ENCODE measurements around the gene PRDM16.

PRDM16 gene

DNA sequence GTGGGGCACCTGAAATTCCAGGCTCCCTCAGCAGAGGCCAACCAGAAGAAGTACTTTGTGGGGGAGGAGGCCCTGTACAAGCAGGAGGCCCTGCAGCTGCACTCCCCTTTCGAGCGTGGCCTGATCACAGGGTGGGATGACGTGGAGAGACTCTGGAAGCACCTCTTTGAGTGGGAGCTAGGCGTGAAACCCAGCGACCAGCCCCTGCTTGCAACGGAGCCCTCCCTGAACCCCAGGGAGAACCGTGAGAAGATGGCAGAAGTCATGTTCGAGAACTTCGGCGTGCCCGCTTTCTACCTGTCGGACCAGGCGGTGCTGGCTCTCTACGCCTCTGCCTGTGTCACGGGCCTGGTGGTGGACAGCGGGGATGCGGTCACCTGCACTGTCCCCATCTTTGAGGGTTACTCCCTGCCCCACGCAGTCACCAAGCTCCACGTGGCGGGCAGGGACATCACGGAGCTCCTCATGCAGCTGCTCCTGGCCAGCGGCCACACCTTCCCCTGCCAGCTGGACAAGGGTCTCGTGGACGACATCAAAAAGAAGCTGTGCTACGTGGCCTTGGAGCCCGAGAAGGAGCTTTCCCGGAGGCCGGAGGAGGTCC lies 47.1 kb upstream of the PRDM16 start (continued):
- TF ChIP-seq, protein P1, sequence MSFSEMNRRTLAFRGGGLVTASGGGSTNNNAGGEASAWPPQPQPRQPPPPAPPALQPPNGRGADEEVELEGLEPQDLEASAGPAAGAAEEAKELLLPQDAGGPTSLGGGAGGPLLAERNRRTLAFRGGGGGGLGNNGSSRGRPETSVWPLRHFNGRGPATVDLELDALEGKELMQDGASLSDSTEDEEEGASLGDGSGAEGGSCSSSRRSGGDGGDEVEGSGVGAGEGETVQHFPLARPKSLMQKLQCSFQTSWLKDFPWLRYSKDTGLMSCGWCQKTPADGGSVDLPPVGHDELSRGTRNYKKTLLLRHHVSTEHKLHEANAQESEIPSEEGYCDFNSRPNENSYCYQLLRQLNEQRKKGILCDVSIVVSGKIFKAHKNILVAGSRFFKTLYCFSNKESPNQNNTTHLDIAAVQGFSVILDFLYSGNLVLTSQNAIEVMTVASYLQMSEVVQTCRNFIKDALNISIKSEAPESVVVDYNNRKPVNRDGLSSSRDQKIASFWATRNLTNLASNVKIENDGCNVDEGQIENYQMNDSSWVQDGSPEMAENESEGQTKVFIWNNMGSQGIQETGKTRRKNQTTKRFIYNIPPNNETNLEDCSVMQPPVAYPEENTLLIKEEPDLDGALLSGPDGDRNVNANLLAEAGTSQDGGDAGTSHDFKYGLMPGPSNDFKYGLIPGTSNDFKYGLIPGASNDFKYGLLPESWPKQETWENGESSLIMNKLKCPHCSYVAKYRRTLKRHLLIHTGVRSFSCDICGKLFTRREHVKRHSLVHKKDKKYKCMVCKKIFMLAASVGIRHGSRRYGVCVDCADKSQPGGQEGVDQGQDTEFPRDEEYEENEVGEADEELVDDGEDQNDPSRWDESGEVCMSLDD (tag by site-specific recombination; IDR thresholded peaks at IDR 0.05): no peak
- TF ChIP-seq ZXDB (tag by site-specific recombination; IDR thresholded peaks at IDR 0.05): no peak
- no peak for TF ChIP-seq ZFP37 (tag by site-specific recombination; IDR thresholded peaks at IDR 0.05)
- no peak for TF ChIP-seq SP7 (tag by site-specific recombination; IDR thresholded peaks at IDR 0.05)
- TF ChIP-seq, protein P2, sequence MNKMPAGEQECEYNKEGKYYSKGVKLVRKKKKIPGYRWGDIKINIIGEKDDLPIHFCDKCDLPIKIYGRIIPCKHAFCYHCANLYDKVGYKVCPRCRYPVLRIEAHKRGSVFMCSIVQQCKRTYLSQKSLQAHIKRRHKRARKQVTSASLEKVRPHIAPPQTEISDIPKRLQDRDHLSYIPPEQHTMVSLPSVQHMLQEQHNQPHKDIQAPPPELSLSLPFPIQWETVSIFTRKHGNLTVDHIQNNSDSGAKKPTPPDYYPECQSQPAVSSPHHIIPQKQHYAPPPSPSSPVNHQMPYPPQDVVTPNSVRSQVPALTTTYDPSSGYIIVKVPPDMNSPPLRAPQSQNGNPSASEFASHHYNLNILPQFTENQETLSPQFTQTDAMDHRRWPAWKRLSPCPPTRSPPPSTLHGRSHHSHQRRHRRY (tag by site-specific recombination; IDR thresholded peaks at IDR 0.05): no peak
- TF ChIP-seq ZNF133 (tag by site-specific recombination; IDR thresholded peaks at IDR 0.05): no peak
- TF ChIP-seq, protein P3, sequence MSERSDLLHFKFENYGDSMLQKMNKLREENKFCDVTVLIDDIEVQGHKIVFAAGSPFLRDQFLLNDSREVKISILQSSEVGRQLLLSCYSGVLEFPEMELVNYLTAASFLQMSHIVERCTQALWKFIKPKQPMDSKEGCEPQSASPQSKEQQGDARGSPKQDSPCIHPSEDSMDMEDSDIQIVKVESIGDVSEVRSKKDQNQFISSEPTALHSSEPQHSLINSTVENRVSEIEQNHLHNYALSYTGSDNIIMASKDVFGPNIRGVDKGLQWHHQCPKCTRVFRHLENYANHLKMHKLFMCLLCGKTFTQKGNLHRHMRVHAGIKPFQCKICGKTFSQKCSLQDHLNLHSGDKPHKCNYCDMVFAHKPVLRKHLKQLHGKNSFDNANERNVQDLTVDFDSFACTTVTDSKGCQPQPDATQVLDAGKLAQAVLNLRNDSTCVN (tag by site-specific recombination; optimal IDR thresholded peaks at IDR 0.05): no peak

DNA sequence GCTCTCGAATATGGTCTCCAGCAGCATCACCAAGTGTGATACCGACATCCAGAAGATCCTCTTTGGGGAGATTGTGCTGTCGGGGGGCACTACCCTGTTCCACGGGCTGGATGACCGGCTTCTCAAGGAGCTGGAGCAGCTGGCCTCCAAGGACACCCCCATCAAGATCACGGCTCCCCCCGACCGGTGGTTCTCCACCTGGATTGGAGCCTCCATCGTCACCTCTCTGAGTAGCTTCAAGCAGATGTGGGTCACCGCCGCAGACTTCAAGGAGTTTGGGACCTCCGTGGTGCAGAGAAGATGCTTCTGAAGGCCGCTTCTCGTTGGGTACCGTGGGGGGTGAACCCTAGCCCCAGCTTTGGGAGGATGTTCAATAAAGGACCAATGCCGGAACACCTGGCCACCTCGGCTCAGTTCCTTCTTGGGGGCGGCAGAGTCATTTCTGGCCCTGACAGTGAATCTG lies 46.5 kb upstream of the PRDM16 start:
- no peak overlapping the region for H3K27ac ChIP-seq (ENCODE audit: extremely low read depth, low read depth, low read length)
- POLR2A ChIA-PET: no interaction called here
- TF ChIP-seq, protein P4, sequence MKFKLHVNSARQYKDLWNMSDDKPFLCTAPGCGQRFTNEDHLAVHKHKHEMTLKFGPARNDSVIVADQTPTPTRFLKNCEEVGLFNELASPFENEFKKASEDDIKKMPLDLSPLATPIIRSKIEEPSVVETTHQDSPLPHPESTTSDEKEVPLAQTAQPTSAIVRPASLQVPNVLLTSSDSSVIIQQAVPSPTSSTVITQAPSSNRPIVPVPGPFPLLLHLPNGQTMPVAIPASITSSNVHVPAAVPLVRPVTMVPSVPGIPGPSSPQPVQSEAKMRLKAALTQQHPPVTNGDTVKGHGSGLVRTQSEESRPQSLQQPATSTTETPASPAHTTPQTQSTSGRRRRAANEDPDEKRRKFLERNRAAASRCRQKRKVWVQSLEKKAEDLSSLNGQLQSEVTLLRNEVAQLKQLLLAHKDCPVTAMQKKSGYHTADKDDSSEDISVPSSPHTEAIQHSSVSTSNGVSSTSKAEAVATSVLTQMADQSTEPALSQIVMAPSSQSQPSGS (tag by site-specific recombination; IDR thresholded peaks at IDR 0.05; ENCODE audit: low read depth): no peak
- TF ChIP-seq ZNF121 (tag by site-specific recombination; IDR thresholded peaks at IDR 0.05): no peak
- no peaks in the 10 kb centered on the region for H3K9me3 ChIP-seq (ENCODE audit: control insufficient read depth, insufficient read depth, low read depth, low read length)
- no peak overlapping the region for H3K4me3 ChIP-seq (ENCODE audit: low read depth, low read length)
- H3K4me1 ChIP-seq (ENCODE audit: control insufficient read depth, insufficient read depth, low read length): no peaks in the 10 kb centered on the region
- CTCF ChIA-PET: interaction anchor here (1.1 to 1.4 kb wide), 2 partner anchors 8 to 10 kb away, joined by 3 to 5 read pairs; no protein-coding TSS in a partner anchor
- H3K36me3 ChIP-seq (ENCODE audit: control insufficient read depth in 2 of 2, insufficient read depth in 1 of 2, low read length in 2 of 2): no peaks in the 10 kb centered on the region

DNA sequence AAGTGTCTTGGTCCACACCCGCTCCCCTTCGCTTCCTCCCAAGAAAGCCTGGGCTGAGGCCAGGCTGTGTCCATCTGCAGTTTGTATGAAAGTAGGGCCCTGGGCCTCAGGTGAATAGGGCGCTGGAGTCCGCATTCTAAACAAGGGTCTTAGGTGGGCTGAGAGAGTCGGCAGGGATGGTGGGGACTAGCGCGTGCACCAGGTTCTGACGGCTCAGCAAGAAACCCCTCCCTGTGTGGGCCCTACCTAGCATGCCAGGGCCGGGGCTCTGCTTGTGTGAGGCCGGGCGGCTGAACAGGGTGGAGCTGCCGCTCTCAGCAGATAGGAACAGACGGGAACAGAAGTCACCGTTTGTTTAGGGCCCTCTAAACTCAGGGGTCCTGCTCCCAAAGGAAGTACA lies 46.0 kb upstream of the PRDM16 start:
- POLR2A ChIA-PET: no interaction called here
- Histone ChIP-seq H3K36me3 (ENCODE audit: control insufficient read depth in 2 of 2, insufficient read depth in 1 of 2, low read length in 2 of 2) (no peaks in the 10 kb centered on the region), H3K27ac (ENCODE audit: extremely low read depth, low read depth, low read length) (no peak overlapping the region), H3K9me3 (ENCODE audit: control insufficient read depth, insufficient read depth, low read depth, low read length) (no peaks in the 10 kb centered on the region), H3K4me1 (ENCODE audit: control insufficient read depth, insufficient read depth, low read length) (no peaks in the 10 kb centered on the region), H3K4me3 (ENCODE audit: low read depth, low read length) (no peak overlapping the region)
- CTCF ChIA-PET: interaction anchor here (1.4 kb wide), 1 partner anchor 10 kb away, joined by 5 read pairs; no protein-coding TSS in a partner anchor
- TF ChIP-seq ZNF621 (tag by site-specific recombination; IDR thresholded peaks at IDR 0.05): no peak

DNA sequence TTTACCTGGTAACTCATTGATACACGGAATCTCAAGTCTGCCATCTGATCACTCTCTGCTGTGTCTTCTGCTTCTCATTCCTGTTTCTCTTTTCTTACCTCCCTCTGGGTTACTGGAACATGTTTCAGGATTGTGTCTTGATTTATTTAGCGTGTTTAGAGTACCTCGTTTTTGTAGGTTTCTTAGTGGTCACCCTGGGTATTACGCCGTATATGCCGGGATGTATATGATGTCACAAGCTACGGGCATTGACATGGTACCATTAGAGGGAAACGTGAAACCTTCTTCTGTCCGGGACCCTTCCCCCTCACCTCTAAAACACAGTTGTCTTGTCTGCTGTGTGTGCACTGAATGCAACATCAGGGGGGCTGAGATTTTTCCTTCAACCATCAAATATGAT lies 45.0 kb upstream of the PRDM16 start:
- ChIA-PET CTCF (interaction anchor here (0.5 to 2.3 kb wide), 6 partner anchors 11 to 430 kb away, joined by 3 to 10 read pairs (median 4); no protein-coding TSS in a partner anchor), POLR2A (no interaction called here)
- Histone ChIP-seq H3K9me3 (ENCODE audit: control insufficient read depth, insufficient read depth, low read depth, low read length) (no peaks in the 10 kb centered on the region), H3K27ac (ENCODE audit: extremely low read depth, low read depth, low read length) (no peak overlapping the region), H3K4me1 (ENCODE audit: control insufficient read depth, insufficient read depth, low read length) (no peaks in the 10 kb centered on the region), H3K4me3 (ENCODE audit: low read depth, low read length) (no peak overlapping the region), H3K36me3 (ENCODE audit: control insufficient read depth in 2 of 2, insufficient read depth in 1 of 2, low read length in 2 of 2) (no peaks in the 10 kb centered on the region)
- TF ChIP-seq ZBTB20 (tag by site-specific recombination; IDR thresholded peaks at IDR 0.05) (no peak), ZNF654 (tag by site-specific recombination; IDR thresholded peaks at IDR 0.05; ENCODE audit: low read depth) (no peak), ZNF133 (tag by site-specific recombination; IDR thresholded peaks at IDR 0.05) (no peak), ZNF776 (tag by site-specific recombination; IDR thresholded peaks at IDR 0.05; ENCODE audit: borderline replicate concordance) (no peak), YY2 (tag by site-specific recombination; IDR thresholded peaks at IDR 0.05) (no peak), ZNF292 (tag by site-specific recombination; IDR thresholded peaks at IDR 0.05; ENCODE audit: borderline replicate concordance, low read depth) (no peak), ZNF341 (tag by site-specific recombination; IDR thresholded peaks at IDR 0.05; ENCODE audit: low read depth) (no peak), MYNN (tag by site-specific recombination; IDR thresholded peaks at IDR 0.05; ENCODE audit: borderline replicate concordance) (no peak), ZNF2 (tag by site-specific recombination; IDR thresholded peaks at IDR 0.05) (no peak), ZFP69B (tag by site-specific recombination; IDR thresholded peaks at IDR 0.05) (no peak), ZNF223 (tag by site-specific recombination; IDR thresholded peaks at IDR 0.05) (no peak), ZNF747 (tag by site-specific recombination; IDR thresholded peaks at IDR 0.05) (no peak), ZNF23 (tag by site-specific recombination; IDR thresholded peaks at IDR 0.05; ENCODE audit: borderline replicate concordance) (no peak), SP2 (tag by site-specific recombination; IDR thresholded peaks at IDR 0.05) (no peak), ZNF629 (tag by site-specific recombination; IDR thresholded peaks at IDR 0.05) (no peak), ZXDB (tag by site-specific recombination; IDR thresholded peaks at IDR 0.05) (no peak)
